HepG2 (cell line): Measurements from ENCODE around the gene SUSD6. TPM values are rescaled to one million over a fixed set of nuclear protein-coding genes. Genes with fewer than 3 reads are reported as not detected.

Experiments
- ATAC-seq: fragments of 200-7000 bp; cut with Tn5 transposase; 3 replicates; pipeline ENCODE4 v1.9.1; 2020; ENCODE audit warnings: mild to moderate bottlenecking, moderate library complexity
- BruUV-seq: library from RNA; stranded (reverse); fragments of 400-500 nt; replicated peaks from 2 replicates; lab custom pipeline; 2021; lab: Mats Ljungman, UMichigan
- CTCF ChIA-PET: fragments of 300-600 bp; formaldehyde crosslinking; extraction: SDS; loops from one replicate; lab custom pipeline; 2021; ENCODE audit warnings: low total read pairs, inconsistent platforms, low intra/inter-chr PET ratio; lab: Yijun Ruan, JAX
- POLR2A ChIA-PET: fragments of 350-600 bp; sonication (Branson Sonifier 250); formaldehyde crosslinking; loops from one replicate; lab custom pipeline; 2020; ENCODE audit warnings: antibody characterized with exemption, inconsistent platforms; lab: Yijun Ruan, JAX
- DNase-seq: peaks from one replicate; pipeline ENCODE4 v3.0.0-alpha.2; 2015; ENCODE audit warnings: low spot score
- FAIRE-seq: peaks from 3 replicates; lab custom pipeline; 2011; peaks lifted over from hg19 to GRCh38; lab: Jason Lieb, UNC
- H2AFZ ChIP-seq: one replicate; pipeline ENCODE4 v1.6.1; 2011; ENCODE audit warnings: low read length, inconsistent platforms
- H3K27ac ChIP-seq: fragments of 300-600 bp; 3 replicates; pipeline ENCODE4 v1.8.0; 2011; ENCODE audit warnings: mixed run types, mild to moderate bottlenecking, mixed read lengths, low read length, inconsistent platforms; ENCODE audit not compliant: insufficient read depth; ENCODE audit errors: extremely low read length
- H3K27me3 ChIP-seq, 2 experiments: fragments of 200-600 bp in 1 of 2; 2 replicates in 1 of 2; 3 replicates in 1 of 2; pipeline versions ENCODE4 v1.6.0 to v1.8.0; 2011; ENCODE audit warnings: low read length in 2 of 2, mild to moderate bottlenecking in 2 of 2, moderate library complexity in 2 of 2, inconsistent platforms in 1 of 2; ENCODE audit not compliant: insufficient read depth in 2 of 2, control insufficient read depth in 1 of 2
- H3K36me3 ChIP-seq, 2 experiments: fragments of 200-600 bp in 1 of 2; replicated peaks in 1 of 2; 2 replicates in 1 of 2; 3 replicates in 1 of 2; pipeline versions ENCODE4 v1.5.1 to v1.8.0; 2011; ENCODE audit warnings: low read length in 2 of 2, inconsistent platforms in 1 of 2; ENCODE audit not compliant: insufficient read depth in 2 of 2, control insufficient read depth in 1 of 2
- H3K4me1 ChIP-seq: 2 replicates; pipeline ENCODE4 v1.5.1; 2012; ENCODE audit warnings: low read length, inconsistent platforms; ENCODE audit not compliant: insufficient read depth
- H3K4me2 ChIP-seq: 2 replicates; pipeline ENCODE4 v1.6.0; 2011; ENCODE audit warnings: low read depth, low read length, inconsistent platforms
- H3K4me3 ChIP-seq, 3 experiments: fragments of 200-600 bp in 1 of 3; sonication (generic), shearing (Covaris generic) in 1 of 3; replicated peaks in 1 of 3; 2 replicates each; pipeline ENCODE4 v1.5.1; 2011 to 2016; ENCODE audit warnings: low read length in 3 of 3, inconsistent platforms in 2 of 3, low read depth in 2 of 3, mild to moderate bottlenecking in 2 of 3, control low read depth in 1 of 3, mixed read lengths in 1 of 3; ENCODE audit not compliant: insufficient read depth in 1 of 3
- H3K79me2 ChIP-seq: one replicate; pipeline ENCODE4 v1.6.1; 2011; ENCODE audit warnings: low read length, inconsistent platforms; ENCODE audit not compliant: insufficient read depth
- H3K9ac ChIP-seq: 2 replicates; pipeline ENCODE4 v1.6.0; 2011; ENCODE audit warnings: mild to moderate bottlenecking, low read depth, low read length, inconsistent platforms; ENCODE audit not compliant: insufficient read depth
- H3K9me3 ChIP-seq: 2 replicates; pipeline ENCODE4 v1.5.1; 2012; ENCODE audit warnings: mild to moderate bottlenecking, low read length
- H4K20me1 ChIP-seq: 2 replicates; pipeline ENCODE4 v1.6.0; 2011; ENCODE audit warnings: inconsistent platforms, mild to moderate bottlenecking, low read length, moderate library complexity; ENCODE audit not compliant: insufficient read depth
- NFKBIZ ChIP-seq: IDR thresholded peaks from 2 replicates; pipeline ENCODE4 v1.6.1; 2018; ENCODE audit warnings: missing genetic modification reagents, missing compliant biosample characterization
- PAX8 ChIP-seq: sonication (generic); formaldehyde crosslinking; IDR thresholded peaks from 2 replicates; pipeline ENCODE4 v1.8.0; 2022; ENCODE audit warnings: mild to moderate bottlenecking, missing genetic modification reagents, borderline replicate concordance
- SALL2 ChIP-seq: sonication (generic); formaldehyde crosslinking; IDR thresholded peaks from 2 replicates; pipeline ENCODE4 v1.8.1; 2023; ENCODE audit warnings: mild to moderate bottlenecking, missing genetic modification reagents, inconsistent platforms
- TEAD3 ChIP-seq: optimal IDR thresholded peaks from 2 replicates; pipeline ENCODE3; 2016; ENCODE audit warnings: borderline replicate concordance
- WGBS: methylation state at CpG from one replicate; pipeline ENCODE4 v1.1.6; 2017; ENCODE audit warnings: low lambda C conversion rate; 5-methylcytosine and 5-hydroxymethylcytosine counted together
- in situ Hi-C: cut with HindIII; loops from 2 replicates; pipeline ENCODE4 v1.10.0; 2017; ENCODE audit warnings: low pct_unique_long_range_greater_than_20kb; ENCODE audit not compliant: extremely low pct_ligation_motif_present
- intact Hi-C: fragments of 100-400 bp; cut with micrococcal nuclease; formaldehyde crosslinking; loops from one replicate; pipeline ENCODE4 v1.10.0; 2022; ENCODE audit not compliant: unreplicated experiment
- polyA plus RNA-seq, 8 experiments: library from polyadenylated mRNA; depleted of rRNA in 3 of 8; stranded (reverse) in 7 of 8; unstranded in 1 of 8; fragments of >200 nt; fragmentation: Illumina TruSeq in 4 of 8; extraction: Trizol in 4 of 8; gene quantifications; 2 replicates each; pipeline versions ENCODE4 v1.2.1 to v1.2.3, GENCODE V29; 2011 to 2016; ENCODE audit warnings: low read depth in 4 of 8, missing spikeins in 1 of 8, mixed read lengths in 1 of 8; ENCODE audit not compliant: insufficient read depth in 1 of 8
- total RNA-seq, 5 experiments: library from RNA; depleted of rRNA; stranded (reverse); fragments of >200 nt; fragmentation: Illumina TruSeq; extraction: Trizol; gene quantifications; 2 replicates each; pipeline ENCODE4 v1.2.3, GENCODE V29; 2016; ENCODE audit warnings: low read depth in 1 of 5
- TF ChIP-seq, protein P1 (sequence below), 2 experiments: sonication (generic) in 1 of 2; formaldehyde crosslinking in 1 of 2; IDR thresholded peaks; 2 replicates each; pipeline versions ENCODE4 v1.4.0 to v1.6.1; 2018 to 2020; ENCODE audit warnings: missing genetic modification reagents in 2 of 2, borderline replicate concordance in 1 of 2, low read depth in 1 of 2, mild to moderate bottlenecking in 1 of 2, missing biosample characterization in 1 of 2
- TF ChIP-seq, protein P2 (sequence below): sonication (generic); formaldehyde crosslinking; IDR thresholded peaks from 2 replicates; pipeline ENCODE4 v1.5.1; 2020; ENCODE audit warnings: missing genetic modification reagents, mild to moderate bottlenecking, borderline replicate concordance

The SUSD6 gene
- total and polyA plus RNA-seq, 2 of the 13 experiments (the other 11 are each of a cell fraction or from before 2014, with no cell fraction given): 7.2 to 7.4 TPM

DNA sequence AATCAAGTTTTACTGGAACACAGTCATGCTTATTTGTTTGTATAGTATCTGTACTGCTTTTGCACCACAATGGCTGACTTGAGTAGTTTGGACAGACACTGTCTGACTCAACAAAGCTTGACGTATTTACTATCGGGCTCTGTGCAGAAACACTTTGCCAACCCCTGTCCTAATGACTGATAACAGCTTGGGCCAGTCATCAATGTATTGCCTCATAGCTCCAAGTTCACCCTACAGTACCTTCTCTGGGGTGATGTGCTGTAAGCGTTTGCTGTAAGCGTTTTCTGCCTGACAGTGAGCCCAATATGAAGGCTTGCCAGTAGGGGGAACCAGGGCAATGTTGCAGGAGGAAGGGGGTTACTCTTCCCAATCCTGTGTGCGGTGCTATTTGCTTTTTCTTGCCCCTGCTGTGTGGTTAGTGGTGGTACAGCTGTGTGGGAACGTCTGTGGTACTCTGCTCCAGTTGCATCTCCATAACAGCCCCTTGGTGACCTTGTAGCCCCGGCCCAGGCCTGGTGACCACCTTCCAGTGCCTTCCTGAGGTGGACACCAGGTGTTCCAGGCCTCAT, 31.3 kb upstream of the SUSD6 start (continued):
- TF ChIP-seq, protein P1, sequence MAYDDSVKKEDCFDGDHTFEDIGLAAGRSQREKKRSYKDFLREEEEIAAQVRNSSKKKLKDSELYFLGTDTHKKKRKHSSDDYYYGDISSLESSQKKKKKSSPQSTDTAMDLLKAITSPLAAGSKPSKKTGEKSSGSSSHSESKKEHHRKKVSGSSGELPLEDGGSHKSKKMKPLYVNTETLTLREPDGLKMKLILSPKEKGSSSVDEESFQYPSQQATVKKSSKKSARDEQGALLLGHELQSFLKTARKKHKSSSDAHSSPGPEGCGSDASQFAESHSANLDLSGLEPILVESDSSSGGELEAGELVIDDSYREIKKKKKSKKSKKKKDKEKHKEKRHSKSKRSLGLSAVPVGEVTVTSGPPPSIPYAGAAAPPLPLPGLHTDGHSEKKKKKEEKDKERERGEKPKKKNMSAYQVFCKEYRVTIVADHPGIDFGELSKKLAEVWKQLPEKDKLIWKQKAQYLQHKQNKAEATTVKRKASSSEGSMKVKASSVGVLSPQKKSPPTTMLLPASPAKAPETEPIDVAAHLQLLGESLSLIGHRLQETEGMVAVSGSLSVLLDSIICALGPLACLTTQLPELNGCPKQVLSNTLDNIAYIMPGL (CRISPR knock-in tag; IDR thresholded peaks at IDR 0.05; ENCODE audit: borderline replicate concordance in 1 of 2, low read depth in 1 of 2): peak; percentile 69 to 71; a peak in 3 of 4 replicates

DNA sequence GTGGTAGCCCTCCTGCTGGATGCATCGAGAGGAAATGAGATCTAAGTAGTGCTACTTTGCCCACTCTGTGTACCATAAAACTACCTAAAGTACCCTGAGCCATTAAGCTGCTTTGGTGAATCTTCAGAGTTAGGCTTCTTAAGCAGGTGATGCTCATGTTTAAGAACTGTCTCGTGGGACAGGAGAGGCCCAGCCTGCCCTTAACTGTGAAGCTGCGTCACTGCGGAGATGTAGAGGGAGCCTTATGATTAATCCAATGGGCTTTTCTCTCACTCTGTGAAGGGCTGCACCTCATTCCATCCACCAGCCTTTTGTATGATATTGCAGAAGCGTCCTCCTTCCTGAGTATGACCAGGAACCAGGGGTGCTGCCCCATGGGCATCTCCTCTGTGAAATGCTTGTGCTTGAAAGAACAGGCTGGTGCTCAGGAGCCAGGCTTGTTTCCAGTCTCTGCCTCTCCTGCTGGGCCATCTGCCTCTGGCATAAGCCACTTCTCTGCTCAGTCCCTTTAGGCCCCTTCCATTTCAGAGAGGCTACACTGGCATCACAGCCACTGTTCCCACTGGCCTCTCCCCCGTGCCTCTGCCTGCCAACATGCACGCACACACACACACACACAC, 30.0 kb upstream of the SUSD6 start:
- no peak overlapping the region for H2AFZ ChIP-seq
- no peak for FAIRE-seq
- no peaks in the 10 kb centered on the region for H4K20me1 ChIP-seq
- CTCF ChIA-PET: interaction anchor here (1.2 kb wide), 1 partner anchor 146 kb away, joined by 6 read pairs; no protein-coding TSS in a partner anchor
- intact Hi-C loops (loop anchor here (2.0 kb wide), 1 partner anchor 21 kb away; no protein-coding TSS in a partner anchor), in situ Hi-C loops (loop anchor here (10.0 to 25.0 kb wide), 3 partner anchors 143 to 731 kb away; no protein-coding TSS in a partner anchor)
- WGBS: 49% methylated on average over 6 of the region's 7 CpGs
- H3K79me2 ChIP-seq: no peaks in the 10 kb centered on the region
- ATAC-seq: no peak
- H3K27me3 ChIP-seq: peaks cover 0 to 14% of the 10 kb centered on the region in 2 experiments; a peak in 1 of 5 replicates
- POLR2A ChIA-PET: no interaction called here
- no peak for TF ChIP-seq NFKBIZ (CRISPR knock-in tag)
- TF ChIP-seq PAX8 (CRISPR knock-in tag): no peak
- TF ChIP-seq, protein P2, sequence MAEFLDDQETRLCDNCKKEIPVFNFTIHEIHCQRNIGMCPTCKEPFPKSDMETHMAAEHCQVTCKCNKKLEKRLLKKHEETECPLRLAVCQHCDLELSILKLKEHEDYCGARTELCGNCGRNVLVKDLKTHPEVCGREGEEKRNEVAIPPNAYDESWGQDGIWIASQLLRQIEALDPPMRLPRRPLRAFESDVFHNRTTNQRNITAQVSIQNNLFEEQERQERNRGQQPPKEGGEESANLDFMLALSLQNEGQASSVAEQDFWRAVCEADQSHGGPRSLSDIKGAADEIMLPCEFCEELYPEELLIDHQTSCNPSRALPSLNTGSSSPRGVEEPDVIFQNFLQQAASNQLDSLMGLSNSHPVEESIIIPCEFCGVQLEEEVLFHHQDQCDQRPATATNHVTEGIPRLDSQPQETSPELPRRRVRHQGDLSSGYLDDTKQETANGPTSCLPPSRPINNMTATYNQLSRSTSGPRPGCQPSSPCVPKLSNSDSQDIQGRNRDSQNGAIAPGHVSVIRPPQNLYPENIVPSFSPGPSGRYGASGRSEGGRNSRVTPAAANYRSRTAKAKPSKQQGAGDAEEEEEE (CRISPR knock-in tag): no peak
- TF ChIP-seq SALL2 (CRISPR knock-in tag): no peak
- TF ChIP-seq TEAD3 (CRISPR knock-in tag): no peak
- H3K27ac ChIP-seq: no peak overlapping the region
- no peak overlapping the region for H3K9ac ChIP-seq
- H3K9me3 ChIP-seq: no peaks in the 10 kb centered on the region
- peaks cover 17% of the 10 kb centered on the region for H3K4me1 ChIP-seq
- no peaks in the 10 kb centered on the region for H3K36me3 ChIP-seq
- H3K4me2 ChIP-seq: no peak overlapping the region
- H3K4me3 ChIP-seq: no peak overlapping the region
- BruUV-seq: no TSS peak
- DNase-seq: no peak
